ENCODE results near the gene AIFM1.

Gene AIFM1

GRCh38 chrX:130170752-130171445, 5.3 kb upstream of the AIFM1 start:
- peak; percentile 71 to 74 for DNase-seq

- DNase-seq = no peak
These were observed 1.4 kb upstream of the AIFM1 start for GRCh38 chrX:130167040-130167439.

- DNase-seq = no peak
These were observed 799 bp upstream of the AIFM1 start for GRCh38 chrX:130166503-130166777.

GRCh38 chrX:130165181-130165702, 399 bp downstream of the AIFM1 start:
- no peak for DNase-seq

GRCh38 chrX:130163398-130163797, 2.2 kb downstream of the AIFM1 start:
- DNase-seq = no peak

- DNase-seq = no peak
These were observed 3.4 kb downstream of the AIFM1 start for GRCh38 chrX:130162094-130162735.

- DNase-seq = no peak
These were observed 5.9 kb downstream of the AIFM1 start for GRCh38 chrX:130159776-130160175.

GRCh38 chrX:130158311-130158710, 7.3 kb downstream of the AIFM1 start:
- no peak for DNase-seq

GRCh38 chrX:130155564-130155963, 10.1 kb downstream of the AIFM1 start:
- DNase-seq = no peak

- DNase-seq = no peak
These were observed 18.0 kb downstream of the AIFM1 start for GRCh38 chrX:130147631-130148030.

GRCh38 chrX:130145123-130145522, 20.5 kb downstream of the AIFM1 start:
- DNase-seq = no peak

GRCh38 chrX:130144509-130144908, 21.1 kb downstream of the AIFM1 start:
- peak in 1 of 2 donors; percentile 5 for DNase-seq

- DNase-seq = no peak
These were observed 26.0 kb downstream of the AIFM1 start for GRCh38 chrX:130139474-130140201.

GRCh38 chrX:130136961-130137360, 28.7 kb downstream of the AIFM1 start:
- no peak for DNase-seq

GRCh38 chrX:130136496-130136895, 29.1 kb downstream of the AIFM1 start:
- DNase-seq = no peak

GRCh38 chrX:130130990-130131389, 34.7 kb downstream of the AIFM1 start:
- DNase-seq = no peak

GRCh38 chrX:130125091-130125874, 40.4 kb downstream of the AIFM1 start:
- DNase-seq = no peak

GRCh38 chrX:130124577-130124976, 41.1 kb downstream of the AIFM1 start:
- no peak for DNase-seq

- DNase-seq = no peak
These were observed 44.2 kb downstream of the AIFM1 start for GRCh38 chrX:130121505-130121800.

GRCh38 chrX:130120746-130121504, 44.7 kb downstream of the AIFM1 start:
- peak; percentile 70 to 77 for DNase-seq

GRCh38 chrX:130120321-130120731, 45.3 kb downstream of the AIFM1 start:
- no peak for DNase-seq

GRCh38 chrX:130119312-130119898, 46.2 kb downstream of the AIFM1 start:
- DNase-seq = no peak

All from CD4-positive, alpha-beta T cell treated with Interleukin-4 for 1 hour (primary cell).